SHP77 treated with DMSO at 0.1 percent for 48 hours (cell line): Measurements from ENCODE around the gene PADI3.
A peak's percentile ranks its signal among the peaks of the same experiment; 100 is the strongest.

Experiments used
- DNase-seq: peaks from one replicate; lab custom pipeline; 2025; lab: John Stamatoyannopoulos, UW

The PADI3 gene

GRCh38 chr1:17214876-17215544 lies 33.9 kb upstream of the PADI3 start:
- no peak for DNase-seq

GRCh38 chr1:17215545-17215890 lies 33.4 kb upstream of the PADI3 start:
- DNase-seq = no peak

GRCh38 chr1:17216078-17216477 lies 32.8 kb upstream of the PADI3 start:
- no peak for DNase-seq

- DNase-seq = no peak
Observed at GRCh38 chr1:17217607-17218006, 31.3 kb upstream of the PADI3 start.

- no peak for DNase-seq
Observed at GRCh38 chr1:17218939-17219338, 30.0 kb upstream of the PADI3 start.

GRCh38 chr1:17220287-17220686 lies 28.6 kb upstream of the PADI3 start:
- no peak for DNase-seq

GRCh38 chr1:17222557-17222956 lies 26.3 kb upstream of the PADI3 start:
- no peak for DNase-seq

GRCh38 chr1:17224434-17224833 lies 24.5 kb upstream of the PADI3 start:
- no peak for DNase-seq

- DNase-seq = no peak
Observed at GRCh38 chr1:17225140-17225539, 23.8 kb upstream of the PADI3 start.

- DNase-seq = no peak
Observed at GRCh38 chr1:17227358-17227915, 21.5 kb upstream of the PADI3 start.

GRCh38 chr1:17228619-17229018 lies 20.3 kb upstream of the PADI3 start:
- no peak for DNase-seq

- DNase-seq = no peak
Observed at GRCh38 chr1:17229379-17229778, 19.5 kb upstream of the PADI3 start.

GRCh38 chr1:17230106-17230505 lies 18.8 kb upstream of the PADI3 start:
- no peak for DNase-seq

GRCh38 chr1:17230671-17231310 lies 18.1 kb upstream of the PADI3 start:
- no peak for DNase-seq

- no peak for DNase-seq
Observed at GRCh38 chr1:17232759-17233661, 15.9 kb upstream of the PADI3 start.

GRCh38 chr1:17233675-17234320 lies 15.1 kb upstream of the PADI3 start:
- DNase-seq = no peak

GRCh38 chr1:17234405-17234804 lies 14.5 kb upstream of the PADI3 start:
- no peak for DNase-seq

GRCh38 chr1:17235135-17235885 lies 13.6 kb upstream of the PADI3 start:
- DNase-seq = no peak

GRCh38 chr1:17236779-17237560 lies 11.9 kb upstream of the PADI3 start:
- peak; percentile 59 for DNase-seq

- DNase-seq = no peak
Observed at GRCh38 chr1:17237561-17237903, 11.4 kb upstream of the PADI3 start.

GRCh38 chr1:17239420-17239819 lies 9.5 kb upstream of the PADI3 start:
- DNase-seq = peak; percentile 50
